ENCODE measurements around the gene HCN2.

Gene HCN2

DNA sequence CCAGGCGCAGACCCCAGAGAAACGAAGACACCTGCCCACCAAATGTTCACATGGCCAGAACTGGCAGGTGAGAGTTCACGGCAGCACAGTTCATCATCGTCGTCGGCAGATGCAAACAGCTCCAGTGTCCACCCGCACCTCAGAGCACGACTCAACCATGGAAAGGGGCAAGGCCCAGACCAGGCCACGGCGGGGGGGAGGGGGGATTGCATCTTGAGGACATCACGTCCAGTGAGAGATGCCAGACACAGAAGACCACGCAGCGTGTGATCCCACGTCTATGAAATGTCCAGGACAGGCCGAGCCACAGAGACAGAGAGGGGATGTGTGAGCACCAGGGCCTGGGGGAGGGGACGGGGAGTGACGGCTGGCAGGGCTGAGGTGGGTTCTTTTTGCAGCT is 66.0 kb downstream of the HCN2 start (continued):
- TF ChIP-seq ZNF510 (tag by site-specific recombination; IDR thresholded peaks at IDR 0.05; ENCODE audit: insufficient replicate concordance) (no peak), ZNF548 (tag by site-specific recombination; IDR thresholded peaks at IDR 0.05) (no peak), ZNF157 (tag by site-specific recombination; IDR thresholded peaks at IDR 0.05) (no peak), OVOL3 (tag by site-specific recombination; IDR thresholded peaks at IDR 0.05) (no peak), ZNF394 (tag by site-specific recombination; IDR thresholded peaks at IDR 0.05; ENCODE audit: borderline replicate concordance) (no peak), GLI4 (tag by site-specific recombination; IDR thresholded peaks at IDR 0.05) (no peak), ZNF558 (tag by site-specific recombination; IDR thresholded peaks at IDR 0.05) (no peak)
- TF ChIP-seq, protein P1, sequence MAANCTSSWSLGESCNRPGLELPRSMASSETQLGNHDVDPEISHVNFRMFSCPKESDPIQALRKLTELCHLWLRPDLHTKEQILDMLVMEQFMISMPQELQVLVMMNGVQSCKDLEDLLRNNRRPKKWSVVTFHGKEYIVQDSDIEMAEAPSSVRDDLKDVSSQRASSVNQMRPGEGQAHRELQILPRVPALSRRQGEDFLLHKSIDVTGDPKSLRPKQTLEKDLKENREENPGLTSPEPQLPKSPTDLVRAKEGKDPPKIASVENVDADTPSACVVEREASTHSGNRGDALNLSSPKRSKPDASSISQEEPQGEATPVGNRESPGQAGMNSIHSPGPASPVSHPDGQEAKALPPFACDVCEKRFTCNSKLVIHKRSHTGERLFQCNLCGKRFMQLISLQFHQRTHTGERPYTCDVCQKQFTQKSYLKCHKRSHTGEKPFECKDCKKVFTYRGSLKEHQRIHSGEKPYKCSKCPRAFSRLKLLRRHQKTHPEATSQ (tag by site-specific recombination; IDR thresholded peaks at IDR 0.05): no peak

DNA sequence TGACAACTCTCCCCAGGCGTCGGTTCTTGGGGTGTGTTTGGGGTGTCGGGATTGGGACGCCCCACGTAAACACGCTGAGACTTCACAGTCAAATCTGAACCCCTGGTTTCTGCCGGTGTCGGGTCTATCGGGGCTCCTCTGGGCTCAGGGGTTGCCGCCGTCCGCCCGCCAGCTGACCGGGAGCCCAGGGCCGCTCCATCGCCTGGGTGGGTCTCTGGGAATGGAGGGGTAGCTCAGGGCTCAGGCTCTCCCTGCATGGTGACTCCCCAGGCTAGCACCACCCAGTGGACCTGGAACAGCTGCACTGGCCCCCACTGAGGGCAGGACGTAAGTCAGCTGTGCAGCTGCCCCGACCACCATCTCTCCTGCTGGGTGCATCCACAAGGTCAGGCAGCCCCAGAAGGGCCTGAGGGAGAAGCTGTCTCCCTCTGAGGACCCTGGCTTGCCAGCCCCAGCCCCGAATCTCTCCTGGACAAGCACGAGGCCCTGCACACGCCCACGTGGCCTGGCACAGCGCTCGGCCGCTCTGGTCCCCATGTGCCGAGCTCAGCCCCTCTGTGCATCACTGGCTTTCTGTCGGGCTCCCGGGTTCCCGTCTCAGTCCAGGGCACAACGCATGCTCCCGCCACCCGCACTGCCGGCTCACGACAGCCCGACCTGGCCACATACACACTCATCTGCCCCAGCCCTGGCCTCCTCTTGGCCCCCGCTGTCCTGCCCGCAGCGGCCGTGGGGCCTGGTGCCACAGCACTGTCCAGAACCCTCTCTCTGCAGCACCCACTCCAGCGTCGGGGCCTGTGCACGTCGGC is 67.3 kb downstream of the HCN2 start:
- POLR2A ChIA-PET: no interaction called here
- TF ChIP-seq ZNF394 (tag by site-specific recombination; IDR thresholded peaks at IDR 0.05; ENCODE audit: borderline replicate concordance) (no peak), ZBTB8A (tag by site-specific recombination; IDR thresholded peaks at IDR 0.05) (no peak), ZBTB1 (tag by site-specific recombination; IDR thresholded peaks at IDR 0.05) (no peak), GLIS1 (tag by site-specific recombination; IDR thresholded peaks at IDR 0.05) (0 out of 2 replicates have a peak, but pooled peaks have one; percentile 7), ZFHX2 (tag by site-specific recombination; conservative IDR thresholded peaks at IDR 0.05) (no peak), ZNF843 (tag by site-specific recombination; IDR thresholded peaks at IDR 0.05) (no peak), ZIC2 (tag by site-specific recombination; IDR thresholded peaks at IDR 0.05) (peak; percentile 48), ZNF629 (tag by site-specific recombination; IDR thresholded peaks at IDR 0.05) (no peak), MEIS1 (CRISPR knock-in tag; IDR thresholded peaks at IDR 0.05; ENCODE audit: borderline replicate concordance) (no peak)
- Histone ChIP-seq H3K36me3 (ENCODE audit: control insufficient read depth in 2 of 2, insufficient read depth in 1 of 2, low read length in 2 of 2) (peaks cover 6 to 79% of the 10 kb centered on the region in 2 experiments; a peak in 2 of 3 replicates), H3K4me1 (ENCODE audit: control insufficient read depth, insufficient read depth, low read length) (peaks cover 9% of the 10 kb centered on the region), H3K9me3 (ENCODE audit: control insufficient read depth, insufficient read depth, low read depth, low read length) (no peaks in the 10 kb centered on the region), H3K27ac (ENCODE audit: extremely low read depth, low read depth, low read length) (no peak overlapping the region), H3K4me3 (ENCODE audit: low read depth, low read length) (no peak overlapping the region)
- CTCF ChIA-PET: no interaction called here

DNA sequence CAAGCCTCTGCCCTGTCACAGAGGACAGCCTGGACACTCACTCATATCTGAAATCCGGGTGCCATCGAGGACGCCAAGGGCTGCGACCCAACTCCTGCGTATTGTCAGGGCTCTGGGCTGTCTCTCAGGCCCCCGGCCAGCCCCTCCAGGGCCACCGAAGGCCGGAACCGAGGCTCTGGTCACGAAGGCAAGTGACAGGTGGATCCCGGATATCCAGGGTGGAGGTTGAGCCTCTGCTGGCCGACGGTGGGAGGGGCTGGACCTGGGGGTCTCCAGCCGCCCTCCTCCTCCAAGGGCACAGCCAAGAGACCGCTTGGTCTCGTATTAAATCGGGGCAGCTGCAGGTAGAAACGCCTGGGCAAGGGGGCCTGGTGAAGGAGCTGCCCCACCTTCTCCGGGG is 67.9 kb downstream of the HCN2 start:
- no peak for TF ChIP-seq EGR2 (tag by site-specific recombination; IDR thresholded peaks at IDR 0.05; ENCODE audit: low read depth)
- TF ChIP-seq ZNF138 (tag by site-specific recombination; IDR thresholded peaks at IDR 0.05; ENCODE audit: borderline replicate concordance): no peak
- TF ChIP-seq OSR2 (tag by site-specific recombination; IDR thresholded peaks at IDR 0.05): no peak
- TF ChIP-seq ZBTB48 (tag by site-specific recombination; IDR thresholded peaks at IDR 0.05): no peak
- TF ChIP-seq, protein P2, sequence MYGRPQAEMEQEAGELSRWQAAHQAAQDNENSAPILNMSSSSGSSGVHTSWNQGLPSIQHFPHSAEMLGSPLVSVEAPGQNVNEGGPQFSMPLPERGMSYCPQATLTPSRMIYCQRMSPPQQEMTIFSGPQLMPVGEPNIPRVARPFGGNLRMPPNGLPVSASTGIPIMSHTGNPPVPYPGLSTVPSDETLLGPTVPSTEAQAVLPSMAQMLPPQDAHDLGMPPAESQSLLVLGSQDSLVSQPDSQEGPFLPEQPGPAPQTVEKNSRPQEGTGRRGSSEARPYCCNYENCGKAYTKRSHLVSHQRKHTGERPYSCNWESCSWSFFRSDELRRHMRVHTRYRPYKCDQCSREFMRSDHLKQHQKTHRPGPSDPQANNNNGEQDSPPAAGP (tag by site-specific recombination; IDR thresholded peaks at IDR 0.05): no peak
- no peak for TF ChIP-seq ZNF677 (tag by site-specific recombination; IDR thresholded peaks at IDR 0.05)
- TF ChIP-seq, protein P3, sequence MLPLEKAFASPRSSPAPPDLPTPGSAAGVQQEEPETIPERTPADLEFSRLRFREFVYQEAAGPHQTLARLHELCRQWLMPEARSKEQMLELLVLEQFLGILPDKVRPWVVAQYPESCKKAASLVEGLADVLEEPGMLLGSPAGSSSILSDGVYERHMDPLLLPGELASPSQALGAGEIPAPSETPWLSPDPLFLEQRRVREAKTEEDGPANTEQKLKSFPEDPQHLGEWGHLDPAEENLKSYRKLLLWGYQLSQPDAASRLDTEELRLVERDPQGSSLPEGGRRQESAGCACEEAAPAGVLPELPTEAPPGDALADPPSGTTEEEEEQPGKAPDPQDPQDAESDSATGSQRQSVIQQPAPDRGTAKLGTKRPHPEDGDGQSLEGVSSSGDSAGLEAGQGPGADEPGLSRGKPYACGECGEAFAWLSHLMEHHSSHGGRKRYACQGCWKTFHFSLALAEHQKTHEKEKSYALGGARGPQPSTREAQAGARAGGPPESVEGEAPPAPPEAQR (tag by site-specific recombination; IDR thresholded peaks at IDR 0.05): no peak
- no peak for TF ChIP-seq ZNF571 (tag by site-specific recombination; IDR thresholded peaks at IDR 0.05)
- no peak for TF ChIP-seq ZFP41 (tag by site-specific recombination; IDR thresholded peaks at IDR 0.05; ENCODE audit: borderline replicate concordance)
- TF ChIP-seq ZNF350 (tag by site-specific recombination; IDR thresholded peaks at IDR 0.05): no peak
- no peak for TF ChIP-seq ZNF2 (tag by site-specific recombination; IDR thresholded peaks at IDR 0.05)
- Histone ChIP-seq H3K27ac (ENCODE audit: extremely low read depth, low read depth, low read length) (no peak overlapping the region), H3K4me3 (ENCODE audit: low read depth, low read length) (no peak overlapping the region), H3K36me3 (ENCODE audit: control insufficient read depth in 2 of 2, insufficient read depth in 1 of 2, low read length in 2 of 2) (peaks cover 6 to 73% of the 10 kb centered on the region in 2 experiments; a peak in 2 of 3 replicates), H3K4me1 (ENCODE audit: control insufficient read depth, insufficient read depth, low read length) (peaks cover 9% of the 10 kb centered on the region), H3K9me3 (ENCODE audit: control insufficient read depth, insufficient read depth, low read depth, low read length) (no peaks in the 10 kb centered on the region)
- ChIA-PET CTCF (no interaction called here), POLR2A (no interaction called here)
